Activated CD4-positive, alpha-beta T cell treated with anti-CD3 and anti-CD28 coated beads for 1 hour (primary cell): ENCODE results near the gene TMSB10.
"Not testable (repeated sequence)": the region's sequence is repeated elsewhere in the genome, so short reads cannot be mapped to it uniquely, and the experiment has no call there.

ENCODE experiments used
- DNase-seq: peaks from one replicate; pipeline ENCODE4 v3.0.0-alpha.2; 2020

TMSB10 gene

DNA sequence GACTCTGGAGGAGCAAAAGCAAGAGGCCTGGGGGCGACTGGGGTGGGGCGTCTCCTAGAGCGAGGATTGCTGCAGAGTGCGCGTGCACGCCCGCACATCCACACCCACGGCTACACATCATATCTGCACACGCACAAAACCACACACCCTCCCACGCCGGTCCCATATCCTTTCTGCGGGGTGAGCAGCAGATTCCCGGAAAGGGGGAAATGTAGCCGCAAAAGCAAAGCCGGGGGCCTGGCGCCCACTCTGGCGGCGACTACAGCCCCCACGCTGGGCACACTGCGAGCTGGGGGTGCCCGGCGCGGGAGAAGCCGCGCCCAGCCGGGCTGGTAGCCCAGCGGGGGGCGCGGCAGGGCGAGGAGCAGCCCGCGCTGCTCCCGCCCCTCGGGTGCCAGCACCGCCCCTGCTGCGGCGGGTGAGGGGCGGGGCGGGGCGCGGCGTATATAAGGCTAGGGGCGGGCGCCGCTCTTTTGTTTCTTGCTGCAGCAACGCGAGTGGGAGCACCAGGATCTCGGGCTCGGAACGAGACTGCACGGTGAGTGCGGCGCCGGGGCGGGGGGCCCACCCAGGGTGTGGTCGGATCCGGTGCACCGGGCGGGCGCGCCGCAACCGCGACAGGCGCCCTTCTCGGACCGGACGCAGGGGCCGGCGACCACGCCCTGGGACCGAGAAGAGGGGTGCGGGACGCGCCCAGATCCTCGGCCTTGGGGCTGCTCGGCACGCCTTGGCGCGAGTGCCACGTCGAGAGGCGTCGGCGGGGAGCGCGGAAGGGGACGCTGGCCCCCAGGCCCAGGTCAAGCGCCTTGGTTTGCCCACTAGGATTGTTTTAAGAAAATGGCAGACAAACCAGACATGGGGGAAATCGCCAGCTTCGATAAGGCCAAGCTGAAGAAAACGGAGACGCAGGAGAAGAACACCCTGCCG is at the start of gene TMSB10:
Gene TMSB10 (plus strand): TSS at position 476 of the 927 bp plus-strand sequence.
- peak; percentile 89 for DNase-seq

GRCh38 chr2:84855731-84856130 is 49.7 kb upstream of the TMSB10 start:
- no peak for DNase-seq

- no peak for DNase-seq
Observed at GRCh38 chr2:84856787-84857186, 48.7 kb upstream of the TMSB10 start.

DNA sequence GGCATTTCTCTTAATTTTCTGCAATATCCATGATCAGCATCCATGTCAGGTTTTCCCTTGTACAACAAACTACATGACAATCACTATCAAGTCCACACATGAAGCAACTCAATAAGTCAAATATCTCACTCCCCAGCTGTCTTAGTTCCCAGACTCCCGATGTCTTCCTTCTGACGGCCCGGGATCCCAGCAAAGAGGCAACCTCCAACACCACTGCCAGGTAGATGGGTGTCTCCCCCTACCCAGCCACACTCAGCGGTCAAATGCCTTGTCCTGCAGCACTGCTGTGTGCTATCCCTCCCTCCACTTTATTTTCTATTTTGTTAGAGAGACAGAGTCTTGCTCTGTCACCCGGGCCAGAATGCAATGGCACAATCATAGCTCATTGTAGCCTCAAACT is 47.9 kb upstream of the TMSB10 start:
- DNase-seq: no peak

DNA sequence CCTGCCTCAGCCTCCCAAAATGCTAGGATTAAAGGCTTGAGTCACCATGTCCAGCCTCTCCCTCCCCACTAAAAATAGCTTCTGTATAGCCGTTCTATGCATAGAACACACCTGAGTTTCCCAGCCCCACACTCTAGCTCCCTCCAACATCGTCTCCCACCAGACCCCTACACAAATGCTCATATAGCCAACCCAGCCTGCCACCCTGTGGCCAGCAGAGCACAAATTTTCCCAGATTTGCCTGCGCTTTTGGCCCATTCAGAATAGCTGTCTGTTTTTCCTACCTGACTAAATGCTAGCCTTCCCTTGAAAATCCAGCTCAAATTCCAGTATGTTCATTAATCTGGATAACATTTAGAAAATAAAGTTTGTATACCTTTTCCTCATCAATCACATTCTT is 47.3 kb upstream of the TMSB10 start:
- DNase-seq: no peak

GRCh38 chr2:84858937-84859336 is 46.5 kb upstream of the TMSB10 start:
- no peak for DNase-seq

GRCh38 chr2:84861539-84861938 is 43.9 kb upstream of the TMSB10 start:
- DNase-seq: no peak

DNA sequence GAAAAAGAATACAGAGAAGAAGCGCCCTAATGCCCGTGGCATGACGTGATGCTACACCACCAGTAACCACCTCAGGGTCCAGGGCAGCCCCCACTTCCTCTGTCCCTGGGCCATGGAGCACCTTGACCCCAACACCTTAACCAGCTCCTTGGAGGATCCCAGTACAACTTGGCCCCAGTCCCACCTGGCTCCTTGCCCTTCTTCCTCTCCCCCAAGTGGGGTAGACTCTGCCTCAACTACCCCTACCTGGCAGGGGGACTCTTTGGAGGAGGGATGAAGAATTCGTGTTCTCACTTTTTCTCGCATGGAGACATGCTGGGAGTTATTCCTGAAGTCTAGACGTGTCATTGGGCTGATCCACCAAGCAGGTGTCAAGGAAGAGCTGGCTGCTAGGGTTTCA is 43.5 kb upstream of the TMSB10 start:
- DNase-seq: no peak

DNA sequence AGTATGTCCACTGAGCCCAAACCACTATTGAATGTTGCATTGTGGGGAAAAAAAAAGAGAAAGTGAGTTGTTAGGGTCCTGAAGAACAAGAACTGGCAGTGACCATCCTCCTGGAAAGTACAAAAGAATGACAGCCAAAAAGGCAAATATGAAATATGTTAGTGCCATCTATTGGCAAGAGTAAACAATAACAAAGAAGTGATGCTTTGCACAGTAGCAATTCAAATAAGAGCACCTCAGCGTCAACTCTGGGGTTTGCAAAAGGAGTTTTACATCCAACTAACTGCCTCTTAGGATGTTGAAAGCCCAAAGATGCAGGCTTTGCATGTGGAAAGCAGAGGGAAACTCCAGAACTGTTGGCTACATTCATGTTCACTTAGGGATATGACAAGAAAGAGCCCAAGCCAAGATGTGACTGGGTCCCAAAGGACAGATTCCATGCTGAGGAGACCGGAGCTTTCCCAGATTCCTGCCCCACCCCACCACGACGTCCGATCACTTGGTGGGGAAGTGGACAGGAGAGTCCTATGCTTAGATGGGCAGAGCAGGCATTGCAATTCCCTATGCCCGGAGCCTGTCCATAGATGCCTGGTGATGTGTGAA is 40.2 kb upstream of the TMSB10 start:
- DNase-seq: no peak

GRCh38 chr2:84866122-84866521 is 39.3 kb upstream of the TMSB10 start:
- DNase-seq: no peak

- not testable (repeated sequence) for DNase-seq
Observed at GRCh38 chr2:84868327-84868726, 37.1 kb upstream of the TMSB10 start.

- DNase-seq: no peak
Observed at GRCh38 chr2:84870306-84870705, 35.1 kb upstream of the TMSB10 start.

DNA sequence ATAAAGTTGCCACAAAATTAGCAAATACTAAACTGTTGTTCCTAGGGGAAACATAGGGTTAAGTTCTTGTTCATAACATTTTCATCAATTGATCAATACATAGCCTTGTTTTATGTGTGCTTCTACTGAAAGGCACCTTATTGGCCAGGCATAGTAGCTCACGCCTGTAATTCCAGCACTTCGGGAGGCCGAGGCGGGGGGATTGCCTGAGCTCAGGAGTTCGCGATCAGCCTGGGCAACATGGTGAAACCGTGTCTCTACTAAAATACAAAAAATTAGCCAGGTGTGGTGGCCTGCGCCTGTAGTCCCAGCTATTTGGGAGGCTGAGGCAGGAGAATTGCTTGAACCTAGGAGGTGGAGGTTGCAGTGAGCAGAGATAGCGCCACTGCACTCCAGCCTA is 32.8 kb upstream of the TMSB10 start:
- not testable (repeated sequence) for DNase-seq

GRCh38 chr2:84873350-84873749 is 32.1 kb upstream of the TMSB10 start:
- no peak for DNase-seq

DNA sequence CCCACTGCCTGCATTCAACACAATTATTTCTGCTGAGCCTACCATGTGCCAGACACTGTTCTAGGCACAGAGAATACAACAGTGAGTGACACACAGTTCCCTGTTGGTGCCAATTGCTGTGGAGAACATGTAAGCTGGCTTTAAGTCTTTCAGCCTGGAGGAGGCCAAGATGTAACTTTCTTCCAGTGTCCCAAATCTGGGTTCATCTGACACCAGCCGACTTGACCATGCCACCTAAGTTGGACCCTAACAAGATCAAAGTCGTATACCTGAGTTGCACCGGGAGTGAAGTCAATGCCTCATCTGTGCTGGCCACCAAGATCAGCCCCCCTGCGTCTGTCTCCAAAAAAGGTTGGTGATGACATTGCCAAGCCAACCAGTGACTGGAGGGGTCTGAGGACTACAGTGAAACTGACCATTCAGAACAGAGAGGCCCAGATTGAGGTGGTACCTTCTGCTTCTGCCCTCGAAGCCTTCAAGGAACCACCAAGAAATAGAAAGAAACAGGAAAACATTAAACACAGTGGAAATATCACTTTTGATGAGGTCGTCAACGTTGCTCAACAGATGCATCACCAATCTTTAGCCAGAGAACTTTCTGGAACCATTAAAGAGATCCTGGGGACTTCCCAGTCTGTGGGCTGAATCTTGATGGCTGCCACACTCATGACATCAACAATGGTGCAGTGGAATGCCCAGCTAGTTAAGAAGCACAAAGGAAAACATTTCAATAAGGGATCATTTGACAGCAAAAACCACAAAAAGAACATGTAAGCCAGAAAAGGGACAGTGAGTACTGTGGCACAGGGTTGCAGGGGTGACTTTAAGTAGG is 30.9 kb upstream of the TMSB10 start:
- DNase-seq: no peak

DNA sequence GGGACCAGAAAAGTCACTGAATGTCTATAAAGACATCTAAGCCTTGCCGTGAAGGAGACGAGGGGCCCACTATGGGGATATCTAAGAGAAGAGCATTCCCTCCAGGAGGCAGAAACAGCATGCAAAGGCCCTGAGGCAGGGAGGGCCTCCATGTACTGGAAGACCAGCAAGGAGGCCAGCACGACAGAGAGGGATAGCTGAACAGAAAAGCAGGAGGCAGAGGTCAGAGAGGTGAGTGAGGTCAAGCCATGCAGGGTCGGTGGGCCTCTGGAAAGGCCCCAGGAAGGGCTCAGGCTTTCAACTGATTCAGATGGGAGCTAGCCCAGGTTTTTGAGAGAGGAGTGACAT is 30.3 kb upstream of the TMSB10 start:
- no peak for DNase-seq

DNA sequence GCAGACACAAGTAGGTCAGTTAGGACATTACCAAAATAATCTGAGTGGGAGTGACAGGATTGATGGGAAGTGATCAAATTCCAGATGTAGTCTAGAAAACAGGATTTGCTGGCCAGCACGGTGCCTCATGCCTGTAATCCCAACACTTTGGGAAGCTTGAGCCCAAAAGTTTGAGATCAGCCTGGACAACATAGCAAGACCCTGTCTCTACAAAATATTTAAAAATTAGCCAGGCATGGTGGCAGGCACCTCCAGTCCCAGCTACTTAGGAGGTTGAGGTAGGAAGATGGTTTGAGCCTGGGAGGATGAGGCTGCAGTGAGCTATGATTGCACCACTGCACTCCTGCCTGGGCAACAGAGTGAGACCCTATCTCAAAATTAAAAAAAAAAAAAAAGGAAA is 29.8 kb upstream of the TMSB10 start:
- not testable (repeated sequence) for DNase-seq

DNA sequence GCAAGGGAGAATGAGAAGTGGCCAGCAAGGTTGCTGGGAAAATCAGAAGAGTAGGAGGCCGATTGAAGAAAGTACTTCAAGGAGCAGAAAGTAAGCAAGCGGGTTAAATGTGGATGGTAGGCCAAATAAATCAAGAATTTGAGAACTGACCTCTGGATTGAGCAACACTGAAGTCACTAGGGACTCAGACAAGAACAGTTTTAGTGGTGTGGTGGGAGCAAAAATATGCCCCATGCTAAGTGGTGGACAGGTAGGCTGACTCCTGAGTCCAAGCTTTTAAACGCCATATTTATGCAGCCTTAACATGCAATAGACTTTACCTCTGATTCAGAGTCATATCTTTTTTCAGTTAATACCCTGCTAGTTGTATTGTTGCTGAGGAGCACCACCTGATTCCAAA is 29.1 kb upstream of the TMSB10 start:
- DNase-seq: no peak

DNA sequence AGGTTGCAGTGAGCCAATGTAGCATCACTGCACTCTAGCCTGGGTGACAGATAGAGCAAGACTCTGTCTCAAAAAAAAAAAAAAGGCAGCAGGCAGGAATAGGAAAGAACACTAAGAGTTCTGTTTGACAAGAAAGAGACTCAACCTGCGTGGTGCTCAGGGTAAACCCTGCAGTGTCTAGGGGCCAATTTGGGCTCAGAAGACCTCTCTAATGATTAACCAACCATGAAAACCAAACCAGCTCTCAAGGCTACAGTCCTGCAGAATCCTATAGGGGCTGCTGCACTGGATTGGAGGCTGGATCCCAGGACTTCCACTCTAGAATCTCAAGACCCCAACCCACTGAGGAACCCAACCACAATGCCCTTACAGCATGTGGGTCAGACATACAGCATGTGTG is 27.0 kb upstream of the TMSB10 start:
- no peak for DNase-seq

GRCh38 chr2:84878896-84879583 is 26.4 kb upstream of the TMSB10 start:
- no peak for DNase-seq

DNA sequence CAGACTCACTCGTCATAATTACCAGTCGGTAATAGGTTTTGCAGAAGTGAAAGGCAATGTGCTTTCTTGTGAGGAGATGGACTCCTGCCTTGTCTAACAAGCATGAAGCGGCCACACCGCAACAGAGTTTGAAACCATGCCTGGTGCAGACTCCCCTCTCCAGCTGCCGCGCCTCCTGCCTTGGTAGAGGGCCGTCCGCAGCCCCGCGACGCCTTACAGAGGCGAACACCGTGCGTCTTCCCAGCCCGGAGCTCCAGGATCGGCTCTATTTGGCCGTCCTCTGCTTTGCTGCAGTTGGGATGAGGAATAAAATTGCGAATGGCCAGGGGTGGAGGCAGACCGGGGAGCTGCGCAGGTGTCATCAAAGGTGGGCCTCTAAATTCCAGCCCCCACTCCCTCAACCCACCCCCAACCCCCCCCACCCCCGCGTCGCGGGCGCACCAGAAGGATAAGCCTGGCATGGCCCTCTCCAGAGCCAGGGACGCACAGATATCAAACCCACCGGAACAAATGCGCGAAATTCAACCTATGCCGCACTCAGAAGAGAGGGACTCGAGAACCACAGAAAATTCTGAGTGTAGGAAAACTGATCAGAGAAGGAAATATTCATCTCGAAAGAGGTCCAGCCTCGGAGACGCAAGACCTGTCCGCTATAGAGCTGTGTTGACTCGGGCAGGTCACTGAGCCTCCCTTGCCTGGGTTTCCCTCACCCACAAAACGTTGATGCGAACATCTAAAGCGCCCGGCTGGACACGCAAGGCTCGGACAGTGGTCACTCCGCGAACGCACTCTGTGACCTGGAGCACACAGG is 25.7 kb upstream of the TMSB10 start:
- DNase-seq: no peak

DNA sequence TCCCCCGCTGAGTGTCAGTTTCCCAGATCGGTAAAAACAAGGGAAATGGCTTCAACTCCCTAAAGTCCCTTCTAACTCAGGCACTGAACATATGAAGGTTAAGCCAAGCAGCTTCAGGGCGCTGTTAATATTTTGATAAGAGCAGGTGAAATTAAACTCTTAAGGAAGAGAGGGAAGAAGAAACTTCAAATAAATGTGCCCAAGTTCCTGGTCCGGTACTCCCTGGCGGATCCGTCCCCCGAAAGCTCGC is 25.1 kb upstream of the TMSB10 start:
- no peak for DNase-seq
